ENCODE data around the gene PLCB1. TPM values are rescaled to one million over a fixed set of nuclear protein-coding genes. Genes with fewer than 3 reads are reported as not detected.
"Not testable (repeated sequence)": the region's sequence is repeated elsewhere in the genome, so short reads cannot be mapped to it uniquely, and the experiment has no call there.

PLCB1 gene
- total RNA-seq, 2 experiments from 2014 or later: 3.1 to 3.6 TPM

- Mint-ChIP-seq H3K4me1 (ENCODE audit: low read depth) (peaks cover 53% of the 10 kb centered on the region), H3K36me3 (ENCODE audit: low read depth) (no peaks in the 10 kb centered on the region), H3K4me3 (no peak overlapping the region), H3K9me3 (peaks cover 2% of the 10 kb centered on the region), H3K27ac (no peak overlapping the region), H3K27me3 (no peaks in the 10 kb centered on the region)
- no peak for ATAC-seq
- DNase-seq: no peak
- no peak for TF ChIP-seq CTCF (IDR thresholded peaks at IDR 0.05)
- intact Hi-C loops (cut with micrococcal nuclease): no loop called here
- ChIA-PET POLR2A (no interaction called here), CTCF (no interaction called here)
Measured at GRCh38 chr20:8154638-8155037, 22.6 kb downstream of the PLCB1 start.

GRCh38 chr20:8155229-8155628 lies 23.2 kb downstream of the PLCB1 start:
- intact Hi-C loops (cut with micrococcal nuclease): no loop called here
- H3K4me1 Mint-ChIP-seq (ENCODE audit: low read depth): peaks cover 53% of the 10 kb centered on the region
- POLR2A ChIA-PET: no interaction called here

GRCh38 chr20:8155812-8156211 lies 23.7 kb downstream of the PLCB1 start:
- ATAC-seq: no peak
- H3K27ac Mint-ChIP-seq: no peak overlapping the region
- H3K36me3 Mint-ChIP-seq (ENCODE audit: low read depth): no peaks in the 10 kb centered on the region
- no peak for TF ChIP-seq CTCF (IDR thresholded peaks at IDR 0.05)
- no peak overlapping the region for H3K4me3 Mint-ChIP-seq
- H3K27me3 Mint-ChIP-seq: no peaks in the 10 kb centered on the region
- ChIA-PET CTCF (no interaction called here), POLR2A (no interaction called here)
- intact Hi-C loops (cut with micrococcal nuclease): no loop called here
- DNase-seq: no peak
- H3K9me3 Mint-ChIP-seq: peaks cover 8% of the 10 kb centered on the region
- peaks cover 53% of the 10 kb centered on the region for H3K4me1 Mint-ChIP-seq (ENCODE audit: low read depth)

More at GRCh38 chr20:8155229-8155628, 23.2 kb downstream of the PLCB1 start:
- Mint-ChIP-seq H3K27ac (no peak overlapping the region), H3K9me3 (peaks cover 6% of the 10 kb centered on the region), H3K36me3 (ENCODE audit: low read depth) (no peaks in the 10 kb centered on the region), H3K27me3 (no peaks in the 10 kb centered on the region), H3K4me3 (no peak overlapping the region)
- DNase-seq: no peak
- CTCF ChIA-PET: no interaction called here
- ATAC-seq: no peak
- TF ChIP-seq CTCF (IDR thresholded peaks at IDR 0.05): no peak

GRCh38 chr20:8156235-8157079 lies 24.4 kb downstream of the PLCB1 start:
- POLR2A ChIA-PET: no interaction called here
- TF ChIP-seq CTCF (IDR thresholded peaks at IDR 0.05): no peak
- ATAC-seq: peak; percentile 89
- intact Hi-C loops (cut with micrococcal nuclease): no loop called here
- Mint-ChIP-seq H3K4me3 (no peak overlapping the region), H3K36me3 (ENCODE audit: low read depth) (no peaks in the 10 kb centered on the region), H3K4me1 (ENCODE audit: low read depth) (peaks cover 53% of the 10 kb centered on the region), H3K27me3 (no peaks in the 10 kb centered on the region), H3K27ac (no peak overlapping the region), H3K9me3 (peaks cover 8% of the 10 kb centered on the region)
- CTCF ChIA-PET: no interaction called here
- no peak for DNase-seq

- H3K36me3 Mint-ChIP-seq (ENCODE audit: low read depth); H3K4me3 Mint-ChIP-seq; H3K27ac Mint-ChIP-seq; DNase-seq; ATAC-seq; H3K9me3 Mint-ChIP-seq; H3K27me3 Mint-ChIP-seq; CTCF ChIA-PET; POLR2A ChIA-PET; intact Hi-C loops (cut with micrococcal nuclease): not testable (repeated sequence)
- peaks cover 31% of the 10 kb centered on the region for H3K4me1 Mint-ChIP-seq (ENCODE audit: low read depth)
Measured at GRCh38 chr20:8159217-8159616, 27.2 kb downstream of the PLCB1 start.
